Fibroblast of peridontal ligament (primary cell): ENCODE data around the gene BLOC1S5.
A peak's percentile ranks its signal among the peaks of the same experiment; 100 is the strongest.
"Not testable (repeated sequence)": the region's sequence is repeated elsewhere in the genome, so short reads cannot be mapped to it uniquely, and the experiment has no call there.

ENCODE experiments used
- DNase-seq: peaks from one replicate; pipeline ENCODE4 v3.0.0-alpha.2; 2010; ENCODE audit errors: extremely low read depth

The BLOC1S5 gene

GRCh38 chr6:8082572-8082953, 18.4 kb upstream of the BLOC1S5 start:
- DNase-seq, result no peak

- peak; percentile 85 for DNase-seq
Observed at GRCh38 chr6:8080362-8081151, 16.4 kb upstream of the BLOC1S5 start.

GRCh38 chr6:8079126-8079525, 14.9 kb upstream of the BLOC1S5 start:
- peak; percentile 61 for DNase-seq

- DNase-seq, result no peak
Observed at GRCh38 chr6:8077991-8078390, 13.8 kb upstream of the BLOC1S5 start.

GRCh38 chr6:8075704-8076103, 11.5 kb upstream of the BLOC1S5 start:
- DNase-seq, result no peak

GRCh38 chr6:8075185-8075584, 11.0 kb upstream of the BLOC1S5 start:
- DNase-seq, result no peak

- peak; percentile 55 for DNase-seq
Observed at GRCh38 chr6:8074213-8074612, 10.0 kb upstream of the BLOC1S5 start.

GRCh38 chr6:8073758-8074157, 9.6 kb upstream of the BLOC1S5 start:
- no peak for DNase-seq

GRCh38 chr6:8070718-8071117, 6.5 kb upstream of the BLOC1S5 start:
- no peak for DNase-seq

GRCh38 chr6:8069631-8070284, 5.6 kb upstream of the BLOC1S5 start:
- DNase-seq, result no peak

- no peak for DNase-seq
Observed at GRCh38 chr6:8069151-8069550, 5.0 kb upstream of the BLOC1S5 start.

GRCh38 chr6:8066108-8066507, 1.9 kb upstream of the BLOC1S5 start:
- no peak for DNase-seq

- no peak for DNase-seq
Observed at GRCh38 chr6:8065519-8065911, 1.3 kb upstream of the BLOC1S5 start.

GRCh38 chr6:8064638-8065518, 689 bp upstream of the BLOC1S5 start:
- no peak for DNase-seq

GRCh38 chr6:8061736-8062135, 2.5 kb downstream of the BLOC1S5 start:
- DNase-seq, result no peak

- no peak for DNase-seq
Observed at GRCh38 chr6:8060346-8060745, 3.8 kb downstream of the BLOC1S5 start.

- peak; percentile 72 for DNase-seq
Observed at GRCh38 chr6:8059129-8059528, 5.1 kb downstream of the BLOC1S5 start.

GRCh38 chr6:8057793-8058192, 6.4 kb downstream of the BLOC1S5 start:
- DNase-seq, result no peak

- peak; percentile 67 for DNase-seq
Observed at GRCh38 chr6:8057263-8057662, 6.9 kb downstream of the BLOC1S5 start.

- DNase-seq, result peak; percentile 60
Observed at GRCh38 chr6:8054276-8054675, 9.9 kb downstream of the BLOC1S5 start.

- peak; percentile 56 for DNase-seq
Observed at GRCh38 chr6:8047541-8048292, 16.5 kb downstream of the BLOC1S5 start.

- DNase-seq, result not testable (repeated sequence)
Observed at GRCh38 chr6:8045769-8046168, 18.4 kb downstream of the BLOC1S5 start.
